ENCODE results near the gene CABP1.
"Not testable (repeated sequence)": the region's sequence is repeated elsewhere in the genome, so short reads cannot be mapped to it uniquely, and the experiment has no call there.

GRCh38 chr12:120670237-120670636, 29.8 kb downstream of the CABP1 start:
- TF ChIP-seq, protein P1, sequence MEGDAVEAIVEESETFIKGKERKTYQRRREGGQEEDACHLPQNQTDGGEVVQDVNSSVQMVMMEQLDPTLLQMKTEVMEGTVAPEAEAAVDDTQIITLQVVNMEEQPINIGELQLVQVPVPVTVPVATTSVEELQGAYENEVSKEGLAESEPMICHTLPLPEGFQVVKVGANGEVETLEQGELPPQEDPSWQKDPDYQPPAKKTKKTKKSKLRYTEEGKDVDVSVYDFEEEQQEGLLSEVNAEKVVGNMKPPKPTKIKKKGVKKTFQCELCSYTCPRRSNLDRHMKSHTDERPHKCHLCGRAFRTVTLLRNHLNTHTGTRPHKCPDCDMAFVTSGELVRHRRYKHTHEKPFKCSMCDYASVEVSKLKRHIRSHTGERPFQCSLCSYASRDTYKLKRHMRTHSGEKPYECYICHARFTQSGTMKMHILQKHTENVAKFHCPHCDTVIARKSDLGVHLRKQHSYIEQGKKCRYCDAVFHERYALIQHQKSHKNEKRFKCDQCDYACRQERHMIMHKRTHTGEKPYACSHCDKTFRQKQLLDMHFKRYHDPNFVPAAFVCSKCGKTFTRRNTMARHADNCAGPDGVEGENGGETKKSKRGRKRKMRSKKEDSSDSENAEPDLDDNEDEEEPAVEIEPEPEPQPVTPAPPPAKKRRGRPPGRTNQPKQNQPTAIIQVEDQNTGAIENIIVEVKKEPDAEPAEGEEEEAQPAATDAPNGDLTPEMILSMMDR (IDR thresholded peaks at IDR 0.05), result not testable (repeated sequence)
- not testable (repeated sequence) for TF ChIP-seq POLR2A (IDR thresholded peaks at IDR 0.05)
